HCT116 (cell line): ENCODE results near the gene ZHX3.

Experiments
- EZH2 ChIP-seq: fragments of 200-600 bp; sonication (generic); IDR thresholded peaks from 2 replicates; pipeline ENCODE4 v1.6.1; 2017; ENCODE audit warnings: antibody characterized with exemption, mixed run types
- EZH2phosphoT487 ChIP-seq: fragments of 200-600 bp; IDR thresholded peaks from 2 replicates; pipeline ENCODE4 v1.6.1; 2018; ENCODE audit warnings: antibody characterized with exemption, borderline replicate concordance
- MAX ChIP-seq: IDR thresholded peaks from 2 replicates; pipeline ENCODE4 v1.6.1; 2012
- POLR2A ChIP-seq: IDR thresholded peaks from 2 replicates; pipeline ENCODE4 v1.7.0; 2011; ENCODE audit warnings: borderline replicate concordance; ENCODE audit not compliant: insufficient read depth, insufficient read length; ENCODE audit errors: extremely low read depth
- POLR2AphosphoS5 ChIP-seq: IDR thresholded peaks from 2 replicates; pipeline ENCODE4 v1.6.1; 2011; ENCODE audit warnings: mild to moderate bottlenecking, low read depth, low read length, moderate library complexity
- TCF7L2 ChIP-seq: IDR thresholded peaks from 2 replicates; pipeline ENCODE4 v1.7.0; 2011; ENCODE audit warnings: borderline replicate concordance, inconsistent platforms; ENCODE audit not compliant: insufficient read depth, insufficient read length; ENCODE audit errors: extremely low read depth
- TF ChIP-seq, protein P1 (sequence below), 3 experiments: fragments of 200-600 bp in 1 of 3; sonication (generic) in 1 of 3; IDR thresholded peaks in 2 of 3; conservative IDR thresholded peaks in 1 of 3; 2 replicates each; pipeline ENCODE4 v1.5.1; 2012 to 2017; ENCODE audit warnings: low read depth in 2 of 3, low read length in 2 of 3, antibody characterized with exemption in 1 of 3, borderline replicate concordance in 1 of 3, control low read depth in 1 of 3, mild to moderate bottlenecking in 1 of 3, mixed read lengths in 1 of 3, mixed run types in 1 of 3, moderate library complexity in 1 of 3; ENCODE audit not compliant: insufficient read depth in 1 of 3
- TF ChIP-seq, protein P2 (sequence below): IDR thresholded peaks from 2 replicates; pipeline ENCODE4 v1.6.1; 2012; ENCODE audit warnings: low read depth

DNA sequence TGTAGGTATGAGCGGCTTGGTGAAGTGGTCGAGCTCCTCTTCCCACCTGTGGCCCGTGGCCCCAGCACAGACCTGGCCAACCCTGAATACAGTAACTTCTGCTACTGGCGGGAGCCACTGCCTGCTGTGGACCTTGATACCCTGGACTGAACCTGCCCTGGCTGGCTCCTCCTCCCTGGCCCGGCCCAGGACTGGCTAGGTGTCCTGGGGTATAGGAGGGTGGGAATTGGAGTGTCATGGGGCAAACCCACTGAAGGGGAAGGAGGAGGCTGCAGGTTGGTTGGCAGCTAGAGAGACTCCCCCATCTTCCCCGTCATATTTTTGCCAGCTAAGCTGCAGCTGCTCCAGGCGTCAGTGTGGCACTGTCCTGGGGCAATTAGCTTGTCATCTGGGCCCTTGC is 41.2 kb upstream of the ZHX3 start:
- TF ChIP-seq MAX: no peak
- TF ChIP-seq, protein P1, sequence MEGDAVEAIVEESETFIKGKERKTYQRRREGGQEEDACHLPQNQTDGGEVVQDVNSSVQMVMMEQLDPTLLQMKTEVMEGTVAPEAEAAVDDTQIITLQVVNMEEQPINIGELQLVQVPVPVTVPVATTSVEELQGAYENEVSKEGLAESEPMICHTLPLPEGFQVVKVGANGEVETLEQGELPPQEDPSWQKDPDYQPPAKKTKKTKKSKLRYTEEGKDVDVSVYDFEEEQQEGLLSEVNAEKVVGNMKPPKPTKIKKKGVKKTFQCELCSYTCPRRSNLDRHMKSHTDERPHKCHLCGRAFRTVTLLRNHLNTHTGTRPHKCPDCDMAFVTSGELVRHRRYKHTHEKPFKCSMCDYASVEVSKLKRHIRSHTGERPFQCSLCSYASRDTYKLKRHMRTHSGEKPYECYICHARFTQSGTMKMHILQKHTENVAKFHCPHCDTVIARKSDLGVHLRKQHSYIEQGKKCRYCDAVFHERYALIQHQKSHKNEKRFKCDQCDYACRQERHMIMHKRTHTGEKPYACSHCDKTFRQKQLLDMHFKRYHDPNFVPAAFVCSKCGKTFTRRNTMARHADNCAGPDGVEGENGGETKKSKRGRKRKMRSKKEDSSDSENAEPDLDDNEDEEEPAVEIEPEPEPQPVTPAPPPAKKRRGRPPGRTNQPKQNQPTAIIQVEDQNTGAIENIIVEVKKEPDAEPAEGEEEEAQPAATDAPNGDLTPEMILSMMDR (IDR thresholded peaks at IDR 0.05 in 2 of 3, conservative IDR thresholded peaks at IDR 0.05 in 1 of 3; ENCODE audit: borderline replicate concordance in 1 of 3, insufficient read depth in 1 of 3, low read depth in 2 of 3, low read length in 2 of 3): no peak
- TF ChIP-seq POLR2AphosphoS5: no peak
- TF ChIP-seq POLR2A: no peak
- TF ChIP-seq, protein P2, sequence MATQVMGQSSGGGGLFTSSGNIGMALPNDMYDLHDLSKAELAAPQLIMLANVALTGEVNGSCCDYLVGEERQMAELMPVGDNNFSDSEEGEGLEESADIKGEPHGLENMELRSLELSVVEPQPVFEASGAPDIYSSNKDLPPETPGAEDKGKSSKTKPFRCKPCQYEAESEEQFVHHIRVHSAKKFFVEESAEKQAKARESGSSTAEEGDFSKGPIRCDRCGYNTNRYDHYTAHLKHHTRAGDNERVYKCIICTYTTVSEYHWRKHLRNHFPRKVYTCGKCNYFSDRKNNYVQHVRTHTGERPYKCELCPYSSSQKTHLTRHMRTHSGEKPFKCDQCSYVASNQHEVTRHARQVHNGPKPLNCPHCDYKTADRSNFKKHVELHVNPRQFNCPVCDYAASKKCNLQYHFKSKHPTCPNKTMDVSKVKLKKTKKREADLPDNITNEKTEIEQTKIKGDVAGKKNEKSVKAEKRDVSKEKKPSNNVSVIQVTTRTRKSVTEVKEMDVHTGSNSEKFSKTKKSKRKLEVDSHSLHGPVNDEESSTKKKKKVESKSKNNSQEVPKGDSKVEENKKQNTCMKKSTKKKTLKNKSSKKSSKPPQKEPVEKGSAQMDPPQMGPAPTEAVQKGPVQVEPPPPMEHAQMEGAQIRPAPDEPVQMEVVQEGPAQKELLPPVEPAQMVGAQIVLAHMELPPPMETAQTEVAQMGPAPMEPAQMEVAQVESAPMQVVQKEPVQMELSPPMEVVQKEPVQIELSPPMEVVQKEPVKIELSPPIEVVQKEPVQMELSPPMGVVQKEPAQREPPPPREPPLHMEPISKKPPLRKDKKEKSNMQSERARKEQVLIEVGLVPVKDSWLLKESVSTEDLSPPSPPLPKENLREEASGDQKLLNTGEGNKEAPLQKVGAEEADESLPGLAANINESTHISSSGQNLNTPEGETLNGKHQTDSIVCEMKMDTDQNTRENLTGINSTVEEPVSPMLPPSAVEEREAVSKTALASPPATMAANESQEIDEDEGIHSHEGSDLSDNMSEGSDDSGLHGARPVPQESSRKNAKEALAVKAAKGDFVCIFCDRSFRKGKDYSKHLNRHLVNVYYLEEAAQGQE: no peak
- TF ChIP-seq TCF7L2: no peak
- TF ChIP-seq EZH2: no peak
- TF ChIP-seq EZH2phosphoT487: no peak
